Colonic mucosa (tissue), 2 donors: ENCODE results near the gene OR2K2. TPM values are rescaled to one million over a fixed set of nuclear protein-coding genes. Genes with fewer than 3 reads are reported as not detected.

Experiments used
- total RNA-seq, 2 donors: library from RNA; stranded (reverse); fragmentation: NEBNext Ultra II Directional in 1 of 2; extraction: Animal tissue kit (Norgen Biotek cat#: 25700) in 1 of 2; gene quantifications; one replicate each; pipeline ENCODE4 v1.2.1, GENCODE V29; 2021
- donor health status: DM: no; HTN: no; CAD: no.
- donor health status: DM: no; HTN: no; CAD: no.

Gene OR2K2
- total RNA-seq, 2 donors from 2014 or later: not detected

Other genes with a start within 250 kb of the OR2K2 start
- gene ECPAS, start 154.2 kb upstream of the OR2K2 start, total RNA-seq: 10 to 100 TPM; 55.1 to 92.5 TPM
- 1 to 10 TPM; 1.2 to 2.8 TPM for gene ZNF483, start 195.0 kb upstream of the OR2K2 start, total RNA-seq